H1 (cell line): ENCODE results near the gene CDC42EP3. TPM values are rescaled to one million over a fixed set of nuclear protein-coding genes. Genes with fewer than 3 reads are reported as not detected.

Experiments
- EP300 ChIP-seq, 2 experiments: IDR thresholded peaks; 1 replicate in 1 of 2; 2 replicates in 1 of 2; pipeline ENCODE4 v1.6.1; 2011 to 2012; ENCODE audit warnings: low read depth in 2 of 2, low read length in 2 of 2, mild to moderate bottlenecking in 2 of 2, borderline replicate concordance in 1 of 2, inconsistent platforms in 1 of 2, moderate library complexity in 1 of 2
- KDM1A ChIP-seq: fragments of 200-600, 300-600 bp; sonication (generic); IDR thresholded peaks from 2 replicates; pipeline ENCODE4 v1.7.1; 2016; ENCODE audit warnings: mild to moderate bottlenecking, low read length, borderline replicate concordance
- KDM4A ChIP-seq: IDR thresholded peaks from one replicate; pipeline ENCODE4 v1.7.1; 2012; ENCODE audit warnings: low read depth, mild to moderate bottlenecking, moderate library complexity, low read length, inconsistent platforms; ENCODE audit not compliant: severe bottlenecking
- MAFK ChIP-seq: IDR thresholded peaks from 2 replicates; pipeline ENCODE4 v1.6.1; 2012; ENCODE audit warnings: low read depth, mild to moderate bottlenecking, improper control_type of control experiment, low read length
- NANOG ChIP-seq: IDR thresholded peaks from 2 replicates; pipeline ENCODE4 v1.6.1; 2011; ENCODE audit warnings: low read length, low read depth, mild to moderate bottlenecking, inconsistent platforms; ENCODE audit not compliant: insufficient read depth, poor library complexity, severe bottlenecking
- PHF8 ChIP-seq: fragments of 200-600 bp; sonication (generic); conservative IDR thresholded peaks from 2 replicates; pipeline ENCODE4 v1.7.1; 2012; ENCODE audit warnings: low read depth, mild to moderate bottlenecking, inconsistent platforms, low read length, moderate library complexity
- SAP30 ChIP-seq: fragments of 300-600 bp; sonication (generic); IDR thresholded peaks from 2 replicates; pipeline ENCODE4 v1.7.1; 2012; ENCODE audit warnings: low read length, moderate library complexity, mild to moderate bottlenecking, inconsistent platforms; ENCODE audit not compliant: insufficient read depth, insufficient replicate concordance
- SP4 ChIP-seq: IDR thresholded peaks from 2 replicates; pipeline ENCODE4 v1.6.1; 2012; ENCODE audit warnings: low read length, inconsistent platforms
- YY1 ChIP-seq: IDR thresholded peaks from 2 replicates; pipeline ENCODE4 v1.6.1; 2011; ENCODE audit warnings: low read depth, mild to moderate bottlenecking, low read length
- polyA plus RNA-seq, 7 experiments: library from polyadenylated mRNA; depleted of rRNA in 3 of 7; stranded (reverse) in 5 of 7; unstranded in 2 of 7; fragments of >200 nt in 5 of 7; fragments of 200-250 nt in 2 of 7; gene quantifications; 1 replicate in 5 of 7; 2 replicates in 1 of 7; 4 replicates in 1 of 7; pipeline versions ENCODE4 v1.2.1 to v1.2.3, GENCODE V29; 2011 to 2013; ENCODE audit warnings: missing spikeins in 2 of 7, mixed read lengths in 2 of 7
- total RNA-seq: library from RNA; stranded (reverse); fragmentation: NEBNext Ultra II Directional; extraction: Animal tissue kit (Norgen Biotek cat#: 25700); gene quantifications from 2 replicates; pipeline ENCODE4 v1.2.1, GENCODE V29; 2021
- TF ChIP-seq, protein P1 (sequence below): fragments of 300-600 bp; sonication (generic); IDR thresholded peaks from 2 replicates; pipeline ENCODE4 v1.7.1; 2012; ENCODE audit warnings: low read length, moderate library complexity, mild to moderate bottlenecking, inconsistent platforms; ENCODE audit not compliant: insufficient replicate concordance

The CDC42EP3 gene
- total and polyA plus RNA-seq, 2 of the 8 experiments (the other 6 are each of a cell fraction or from before 2014, with no cell fraction given): 18.4 to 24.7 TPM

GRCh38 chr2:37616677-37617005, 54.8 kb downstream of the CDC42EP3 start (continued):
- TF ChIP-seq PHF8: no peak
- no peak for TF ChIP-seq SAP30
- TF ChIP-seq YY1: no peak
- no peak for TF ChIP-seq SP4
- no peak for TF ChIP-seq KDM1A
- TF ChIP-seq NANOG: no peak
- no peak for TF ChIP-seq EP300 (IDR thresholded peaks at IDR 0.05; ENCODE audit: borderline replicate concordance in 1 of 2, low read depth in 2 of 2, low read length in 2 of 2)
- no peak for TF ChIP-seq MAFK
- TF ChIP-seq KDM4A: no peak
- TF ChIP-seq, protein P1, sequence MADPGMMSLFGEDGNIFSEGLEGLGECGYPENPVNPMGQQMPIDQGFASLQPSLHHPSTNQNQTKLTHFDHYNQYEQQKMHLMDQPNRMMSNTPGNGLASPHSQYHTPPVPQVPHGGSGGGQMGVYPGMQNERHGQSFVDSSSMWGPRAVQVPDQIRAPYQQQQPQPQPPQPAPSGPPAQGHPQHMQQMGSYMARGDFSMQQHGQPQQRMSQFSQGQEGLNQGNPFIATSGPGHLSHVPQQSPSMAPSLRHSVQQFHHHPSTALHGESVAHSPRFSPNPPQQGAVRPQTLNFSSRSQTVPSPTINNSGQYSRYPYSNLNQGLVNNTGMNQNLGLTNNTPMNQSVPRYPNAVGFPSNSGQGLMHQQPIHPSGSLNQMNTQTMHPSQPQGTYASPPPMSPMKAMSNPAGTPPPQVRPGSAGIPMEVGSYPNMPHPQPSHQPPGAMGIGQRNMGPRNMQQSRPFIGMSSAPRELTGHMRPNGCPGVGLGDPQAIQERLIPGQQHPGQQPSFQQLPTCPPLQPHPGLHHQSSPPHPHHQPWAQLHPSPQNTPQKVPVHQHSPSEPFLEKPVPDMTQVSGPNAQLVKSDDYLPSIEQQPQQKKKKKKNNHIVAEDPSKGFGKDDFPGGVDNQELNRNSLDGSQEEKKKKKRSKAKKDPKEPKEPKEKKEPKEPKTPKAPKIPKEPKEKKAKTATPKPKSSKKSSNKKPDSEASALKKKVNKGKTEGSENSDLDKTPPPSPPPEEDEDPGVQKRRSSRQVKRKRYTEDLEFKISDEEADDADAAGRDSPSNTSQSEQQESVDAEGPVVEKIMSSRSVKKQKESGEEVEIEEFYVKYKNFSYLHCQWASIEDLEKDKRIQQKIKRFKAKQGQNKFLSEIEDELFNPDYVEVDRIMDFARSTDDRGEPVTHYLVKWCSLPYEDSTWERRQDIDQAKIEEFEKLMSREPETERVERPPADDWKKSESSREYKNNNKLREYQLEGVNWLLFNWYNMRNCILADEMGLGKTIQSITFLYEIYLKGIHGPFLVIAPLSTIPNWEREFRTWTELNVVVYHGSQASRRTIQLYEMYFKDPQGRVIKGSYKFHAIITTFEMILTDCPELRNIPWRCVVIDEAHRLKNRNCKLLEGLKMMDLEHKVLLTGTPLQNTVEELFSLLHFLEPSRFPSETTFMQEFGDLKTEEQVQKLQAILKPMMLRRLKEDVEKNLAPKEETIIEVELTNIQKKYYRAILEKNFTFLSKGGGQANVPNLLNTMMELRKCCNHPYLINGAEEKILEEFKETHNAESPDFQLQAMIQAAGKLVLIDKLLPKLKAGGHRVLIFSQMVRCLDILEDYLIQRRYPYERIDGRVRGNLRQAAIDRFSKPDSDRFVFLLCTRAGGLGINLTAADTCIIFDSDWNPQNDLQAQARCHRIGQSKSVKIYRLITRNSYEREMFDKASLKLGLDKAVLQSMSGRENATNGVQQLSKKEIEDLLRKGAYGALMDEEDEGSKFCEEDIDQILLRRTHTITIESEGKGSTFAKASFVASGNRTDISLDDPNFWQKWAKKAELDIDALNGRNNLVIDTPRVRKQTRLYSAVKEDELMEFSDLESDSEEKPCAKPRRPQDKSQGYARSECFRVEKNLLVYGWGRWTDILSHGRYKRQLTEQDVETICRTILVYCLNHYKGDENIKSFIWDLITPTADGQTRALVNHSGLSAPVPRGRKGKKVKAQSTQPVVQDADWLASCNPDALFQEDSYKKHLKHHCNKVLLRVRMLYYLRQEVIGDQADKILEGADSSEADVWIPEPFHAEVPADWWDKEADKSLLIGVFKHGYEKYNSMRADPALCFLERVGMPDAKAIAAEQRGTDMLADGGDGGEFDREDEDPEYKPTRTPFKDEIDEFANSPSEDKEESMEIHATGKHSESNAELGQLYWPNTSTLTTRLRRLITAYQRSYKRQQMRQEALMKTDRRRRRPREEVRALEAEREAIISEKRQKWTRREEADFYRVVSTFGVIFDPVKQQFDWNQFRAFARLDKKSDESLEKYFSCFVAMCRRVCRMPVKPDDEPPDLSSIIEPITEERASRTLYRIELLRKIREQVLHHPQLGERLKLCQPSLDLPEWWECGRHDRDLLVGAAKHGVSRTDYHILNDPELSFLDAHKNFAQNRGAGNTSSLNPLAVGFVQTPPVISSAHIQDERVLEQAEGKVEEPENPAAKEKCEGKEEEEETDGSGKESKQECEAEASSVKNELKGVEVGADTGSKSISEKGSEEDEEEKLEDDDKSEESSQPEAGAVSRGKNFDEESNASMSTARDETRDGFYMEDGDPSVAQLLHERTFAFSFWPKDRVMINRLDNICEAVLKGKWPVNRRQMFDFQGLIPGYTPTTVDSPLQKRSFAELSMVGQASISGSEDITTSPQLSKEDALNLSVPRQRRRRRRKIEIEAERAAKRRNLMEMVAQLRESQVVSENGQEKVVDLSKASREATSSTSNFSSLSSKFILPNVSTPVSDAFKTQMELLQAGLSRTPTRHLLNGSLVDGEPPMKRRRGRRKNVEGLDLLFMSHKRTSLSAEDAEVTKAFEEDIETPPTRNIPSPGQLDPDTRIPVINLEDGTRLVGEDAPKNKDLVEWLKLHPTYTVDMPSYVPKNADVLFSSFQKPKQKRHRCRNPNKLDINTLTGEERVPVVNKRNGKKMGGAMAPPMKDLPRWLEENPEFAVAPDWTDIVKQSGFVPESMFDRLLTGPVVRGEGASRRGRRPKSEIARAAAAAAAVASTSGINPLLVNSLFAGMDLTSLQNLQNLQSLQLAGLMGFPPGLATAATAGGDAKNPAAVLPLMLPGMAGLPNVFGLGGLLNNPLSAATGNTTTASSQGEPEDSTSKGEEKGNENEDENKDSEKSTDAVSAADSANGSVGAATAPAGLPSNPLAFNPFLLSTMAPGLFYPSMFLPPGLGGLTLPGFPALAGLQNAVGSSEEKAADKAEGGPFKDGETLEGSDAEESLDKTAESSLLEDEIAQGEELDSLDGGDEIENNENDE: no peak
